CD1c-positive myeloid dendritic cell (primary cell): ENCODE data around the gene KIDINS220.

Experiments
- DNase-seq: peaks from one replicate; pipeline ENCODE4 v3.0.0-alpha.2; 2016; ENCODE audit errors: extremely low spot score

KIDINS220 gene

GRCh38 chr2:8697190-8697589, 140.2 kb downstream of the KIDINS220 start:
- no peak for DNase-seq

GRCh38 chr2:8694737-8695136, 142.7 kb downstream of the KIDINS220 start:
- no peak for DNase-seq

DNA sequence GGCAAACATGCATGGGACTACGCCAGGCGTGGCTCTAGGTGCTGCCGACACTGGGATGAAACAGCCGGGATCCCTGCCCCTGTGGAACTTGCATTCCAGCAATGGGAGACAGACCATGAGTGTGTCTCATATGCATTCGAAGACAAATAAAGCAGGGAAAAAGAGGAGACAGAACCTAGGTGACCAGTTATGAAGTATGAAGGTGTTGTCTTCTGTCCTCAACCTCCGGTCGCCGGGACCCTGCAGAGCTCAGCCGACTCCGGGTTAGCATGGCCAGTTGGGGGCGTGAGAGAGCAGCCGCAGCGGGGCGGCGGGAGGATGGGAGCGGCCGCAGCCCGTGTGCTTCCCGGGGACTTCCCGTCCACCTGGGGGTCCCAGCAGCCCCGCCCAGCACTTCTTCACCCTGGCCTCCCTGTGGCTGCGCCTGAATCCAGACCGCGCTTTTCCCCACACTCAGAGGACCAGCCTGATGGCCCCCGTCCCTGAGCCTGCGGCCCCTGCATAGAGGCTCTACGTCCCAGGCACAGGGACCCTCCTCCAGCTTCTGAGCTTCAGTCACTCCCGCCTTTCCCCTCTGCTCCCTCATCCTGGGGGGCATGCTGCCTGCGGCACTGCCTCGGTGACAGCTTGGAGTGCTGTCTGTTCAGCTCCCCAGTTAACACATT, 144.1 kb downstream of the KIDINS220 start:
- peak; percentile 23 for DNase-seq

DNA sequence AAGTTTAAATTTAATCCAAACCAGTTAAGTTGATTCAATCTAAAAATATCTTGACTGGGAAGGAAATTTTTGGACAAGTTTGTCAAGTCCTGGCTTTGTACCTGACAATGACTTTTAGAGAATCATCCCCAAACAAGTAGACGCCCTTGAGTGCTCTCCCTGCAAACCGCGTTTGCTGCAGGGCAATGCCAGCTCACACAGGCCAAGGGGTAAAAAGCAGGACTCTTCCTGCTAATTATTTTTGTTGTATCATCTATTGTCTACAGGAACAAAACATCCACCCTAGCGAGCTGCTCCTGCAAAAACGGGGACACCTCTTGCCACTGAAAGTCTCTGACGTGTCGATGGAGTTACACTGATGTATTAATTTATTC, 144.6 kb downstream of the KIDINS220 start:
- no peak for DNase-seq

- DNase-seq = no peak
Observed at GRCh38 chr2:8691859-8692437, 145.5 kb downstream of the KIDINS220 start.

DNA sequence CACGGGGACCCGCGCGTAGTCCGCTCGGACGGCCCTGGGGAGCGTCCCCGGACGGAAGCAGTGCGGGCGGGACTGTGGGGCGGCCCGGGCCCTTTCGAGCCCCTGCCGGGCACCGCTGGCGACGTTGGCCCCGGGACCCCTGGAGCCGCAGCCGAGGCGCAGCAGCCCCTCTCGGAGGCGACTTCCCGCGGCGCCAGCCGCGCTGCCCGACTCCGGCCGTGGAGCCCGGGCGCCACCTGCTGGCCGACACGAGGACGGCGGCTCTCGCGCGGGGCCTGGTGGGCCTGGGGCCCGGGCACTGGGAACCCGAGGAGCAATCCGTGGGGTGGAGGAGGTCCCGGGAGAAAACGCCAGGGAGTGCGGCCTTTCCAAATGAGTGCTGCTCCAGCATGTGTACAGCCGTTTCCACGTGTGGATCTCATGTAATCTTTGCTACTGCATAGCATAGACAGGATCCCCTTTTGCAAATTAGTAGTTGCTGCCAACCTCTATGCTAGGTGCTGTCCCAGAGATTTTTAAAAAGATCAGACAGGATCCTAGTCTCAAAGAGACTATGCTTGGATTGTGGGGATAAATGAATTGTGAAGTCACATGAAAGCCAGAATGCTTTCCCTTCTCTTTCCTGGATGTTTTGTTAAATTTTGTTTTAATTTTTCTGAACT, 151.6 kb downstream of the KIDINS220 start:
- peak; percentile 84 for DNase-seq

DNA sequence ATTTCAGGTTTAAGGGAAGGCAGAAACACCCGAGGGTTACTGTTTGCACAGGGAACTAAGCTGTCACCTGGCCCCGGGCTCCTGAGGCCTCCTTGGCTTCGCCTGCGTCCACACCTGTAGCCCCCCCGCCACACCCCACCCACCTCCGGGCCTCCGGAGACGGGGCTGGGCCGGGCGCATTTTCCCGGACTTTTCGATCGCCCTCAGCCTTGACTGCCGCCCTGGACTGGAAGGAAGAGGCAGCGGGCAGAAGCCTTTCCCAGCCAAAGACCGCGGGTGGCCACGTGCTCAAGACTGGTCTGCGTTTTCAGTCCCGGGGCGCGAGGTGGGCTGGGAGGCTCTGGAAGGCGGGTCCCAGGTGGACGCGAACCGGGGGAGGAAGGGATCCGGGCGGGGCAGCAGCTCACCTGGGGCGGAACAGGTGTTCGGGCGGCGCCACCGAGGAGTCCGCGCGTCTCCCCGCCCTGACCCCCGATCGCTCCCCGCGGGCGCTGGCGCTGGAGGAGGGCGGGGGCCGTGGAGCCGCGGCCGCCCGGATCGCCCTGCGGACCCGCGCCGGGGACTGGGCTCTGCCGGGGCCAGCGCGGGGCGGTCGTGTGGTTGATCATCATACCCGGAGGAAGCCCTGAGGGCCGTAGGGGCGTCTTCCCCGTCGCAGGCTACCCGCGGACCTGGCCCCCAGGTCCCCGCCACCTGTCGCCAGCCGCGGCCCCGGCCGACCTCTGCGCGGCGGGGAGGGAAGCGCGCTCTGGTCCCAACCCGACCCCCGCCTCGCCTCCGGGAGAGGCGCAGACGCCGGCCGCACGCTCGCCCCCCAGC, 152.3 kb downstream of the KIDINS220 start:
- peak; percentile 71 for DNase-seq

DNA sequence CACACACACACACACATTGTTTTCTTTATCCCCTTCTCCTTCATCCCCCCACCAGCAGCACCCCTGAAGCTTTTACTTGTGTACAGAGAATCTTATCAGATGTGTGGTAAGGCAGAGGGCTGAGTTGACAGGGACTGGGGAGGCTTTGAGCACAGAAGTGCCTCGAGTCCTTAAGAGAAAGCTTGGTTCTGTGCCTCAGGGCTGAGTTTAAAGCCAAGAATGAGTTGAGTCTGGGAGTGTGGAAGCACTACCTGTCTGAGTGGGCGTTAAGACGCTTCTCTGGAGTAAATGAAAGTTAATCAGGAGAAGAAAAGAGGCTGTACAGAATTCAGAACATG, 152.9 kb downstream of the KIDINS220 start:
- DNase-seq = peak; percentile 66

DNA sequence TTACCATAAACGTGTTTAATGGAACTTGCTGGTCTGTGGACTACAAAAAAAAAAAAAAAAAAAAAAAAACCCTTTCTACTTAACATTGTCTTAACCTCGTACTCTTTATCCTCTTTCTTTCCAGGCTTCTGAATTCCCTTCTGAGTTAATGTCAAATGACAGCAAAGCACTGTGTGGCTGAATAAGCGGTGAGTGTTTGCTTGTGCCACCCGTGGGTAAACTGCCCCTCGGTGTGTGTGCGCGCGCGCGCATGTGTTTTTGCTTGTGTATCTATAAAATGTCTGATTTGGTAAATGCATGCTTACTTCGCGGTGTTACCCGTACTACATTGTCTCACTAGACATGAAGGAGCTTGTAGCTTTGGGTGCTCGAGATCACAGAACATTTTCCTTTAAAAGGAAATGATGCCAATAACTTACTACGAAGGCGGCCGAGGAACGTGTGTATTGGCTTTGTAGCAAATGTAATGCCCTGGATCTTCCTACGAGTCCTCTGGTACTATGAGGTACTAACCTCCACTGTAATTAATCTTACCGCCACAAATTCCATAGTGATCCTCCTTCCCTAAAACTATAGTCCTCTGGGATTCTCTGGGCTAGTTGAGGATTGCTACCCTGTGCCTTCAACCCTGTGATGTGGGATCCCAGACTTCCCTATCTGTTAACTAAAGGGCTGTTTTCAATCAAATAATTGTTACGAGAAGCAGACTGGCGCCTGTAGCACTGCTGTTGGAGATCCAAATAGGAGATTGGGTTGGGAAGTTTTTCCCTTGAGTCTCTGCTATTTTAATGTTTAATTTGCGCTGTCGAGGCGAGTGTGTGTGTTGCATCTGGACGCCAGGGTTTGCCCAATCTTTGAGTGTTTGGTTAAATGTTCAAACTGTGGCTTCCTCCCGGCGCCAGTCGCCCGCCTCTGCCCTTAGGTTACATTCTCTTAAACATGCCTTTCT, 154.4 kb downstream of the KIDINS220 start:
- peak; percentile 60 for DNase-seq

- DNase-seq = peak; percentile 100
Observed at GRCh38 chr2:8681786-8682692, 155.4 kb downstream of the KIDINS220 start, which contains the start of gene ID2. ID2 (plus strand) TSS chr2:8682056; CDS start chr2:8682166, 110 bp downstream.

DNA sequence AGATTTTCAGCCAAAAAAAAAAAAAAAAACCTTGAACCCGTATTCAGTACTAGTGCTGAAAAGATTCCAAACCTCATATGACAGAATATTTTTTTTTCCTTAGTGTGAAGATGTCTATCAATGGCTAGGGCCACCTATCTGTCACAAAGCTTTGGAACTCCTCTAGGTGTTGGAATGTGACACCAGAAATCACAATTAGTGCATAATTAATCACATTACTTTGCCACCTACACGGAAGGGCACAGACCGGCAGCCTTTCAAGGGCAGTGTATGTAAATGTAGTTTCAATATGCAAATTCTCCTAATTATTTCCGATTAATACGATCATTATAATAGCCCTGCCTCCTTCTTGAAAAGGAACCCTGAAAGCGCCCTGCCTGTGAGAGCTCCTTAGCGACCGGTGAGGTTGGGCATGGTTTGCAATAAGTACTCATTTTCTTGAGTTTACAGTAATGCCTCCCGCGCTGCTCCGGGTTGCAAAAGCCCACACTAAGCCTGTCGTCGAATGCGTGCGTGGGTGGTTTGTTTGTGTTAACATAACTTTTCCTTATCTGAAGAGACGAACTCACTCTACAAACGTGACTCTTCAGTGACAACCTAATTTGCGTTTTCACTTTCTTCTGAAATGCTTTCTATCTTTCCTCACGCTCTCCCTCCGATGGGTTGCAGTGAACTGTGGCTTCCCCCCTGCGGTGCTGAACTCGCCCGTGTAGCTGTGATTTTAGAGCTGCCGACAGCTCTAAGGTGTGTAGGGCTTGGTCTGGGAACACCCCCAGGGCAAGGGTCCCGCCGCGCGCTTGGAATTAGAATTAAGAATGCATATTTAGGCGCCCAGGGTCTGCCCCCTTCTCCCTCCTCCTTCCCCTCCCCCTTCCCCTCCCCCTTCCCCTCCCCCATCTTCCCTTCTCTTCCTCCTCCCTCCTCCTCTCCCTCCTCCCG, 156.3 kb downstream of the KIDINS220 start:
- DNase-seq = peak; percentile 98

- peak; percentile 66 for DNase-seq
Observed at GRCh38 chr2:8679827-8680731, 157.3 kb downstream of the KIDINS220 start.

GRCh38 chr2:8679567-8679826, 157.9 kb downstream of the KIDINS220 start:
- DNase-seq = no peak
